ENCODE results near the gene CCNK. TPM values are rescaled to one million over a fixed set of nuclear protein-coding genes. Genes with fewer than 3 reads are reported as not detected.

Gene CCNK
- total and polyA plus RNA-seq, 5 donors, result 12.2 to 36.5 (median 30.9) TPM

DNA sequence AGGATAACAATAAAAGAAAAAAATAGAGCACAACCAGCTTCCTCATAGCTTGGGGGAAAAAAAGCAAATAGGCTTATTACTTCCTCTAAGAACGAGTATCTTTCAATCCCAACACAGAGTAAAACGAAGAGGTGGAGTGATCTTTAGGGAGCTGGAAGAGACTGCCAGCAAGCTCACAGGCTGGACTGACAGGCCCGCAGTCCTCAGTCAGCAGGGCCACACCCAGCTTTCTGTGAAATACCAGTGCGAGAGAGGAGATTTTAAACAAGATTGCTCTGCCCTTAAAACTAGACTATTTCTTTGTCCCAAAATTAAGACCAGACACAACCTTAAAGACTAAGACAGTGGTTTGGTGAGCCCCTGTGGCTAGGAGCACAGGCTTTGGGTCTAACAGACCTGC is 33.5 kb upstream of the CCNK start:
- Histone ChIP-seq H3K4me3 (ENCODE audit: low read length) (no peak overlapping the region), H3K9me3 (ENCODE audit: control insufficient read depth, low read length) (no peaks in the 10 kb centered on the region), H3K27ac (ENCODE audit: low read length) (no peak overlapping the region), H3K4me1 (ENCODE audit: control insufficient read depth, insufficient read depth, low read length) (no peaks in the 10 kb centered on the region), H3K27me3 (ENCODE audit: control insufficient read depth, insufficient read depth) (no peaks in the 10 kb centered on the region)
- intact Hi-C loops (cut with DNase I), result no loop called here
- no peak for ATAC-seq
- no peak for DNase-seq
- 85% methylated on average over 4 of the region's 4 CpGs for WGBS

DNA sequence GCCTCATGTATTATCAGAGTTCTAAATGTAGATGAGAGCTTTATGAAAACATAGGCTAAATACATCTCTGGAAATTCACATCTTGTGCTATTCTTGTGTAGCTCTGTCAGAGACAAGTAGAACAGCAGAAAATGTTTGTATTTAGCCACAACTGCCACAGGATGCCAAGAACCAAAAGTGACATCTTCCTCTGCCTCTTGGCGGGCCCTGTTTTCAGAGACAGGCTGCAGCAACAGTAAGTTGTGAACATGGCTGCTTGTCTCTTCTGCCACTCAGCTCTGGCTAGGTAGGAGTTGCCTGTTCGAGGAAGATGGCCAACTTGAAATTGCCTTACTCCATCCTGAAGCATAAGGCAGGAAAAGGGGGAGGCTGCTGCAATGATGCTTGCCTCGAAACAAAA is 30.9 kb upstream of the CCNK start:
- Histone ChIP-seq H3K27ac (ENCODE audit: low read length) (no peak overlapping the region), H3K4me1 (ENCODE audit: control insufficient read depth, insufficient read depth, low read length) (no peaks in the 10 kb centered on the region), H3K27me3 (ENCODE audit: control insufficient read depth, insufficient read depth) (no peaks in the 10 kb centered on the region), H3K9me3 (ENCODE audit: control insufficient read depth, low read length) (no peaks in the 10 kb centered on the region), H3K4me3 (ENCODE audit: low read length) (no peak overlapping the region)
- intact Hi-C loops (cut with DNase I), result no loop called here
- 84% methylated on average over 3 of the region's 3 CpGs for WGBS
- DNase-seq (no peak), ATAC-seq (no peak)

DNA sequence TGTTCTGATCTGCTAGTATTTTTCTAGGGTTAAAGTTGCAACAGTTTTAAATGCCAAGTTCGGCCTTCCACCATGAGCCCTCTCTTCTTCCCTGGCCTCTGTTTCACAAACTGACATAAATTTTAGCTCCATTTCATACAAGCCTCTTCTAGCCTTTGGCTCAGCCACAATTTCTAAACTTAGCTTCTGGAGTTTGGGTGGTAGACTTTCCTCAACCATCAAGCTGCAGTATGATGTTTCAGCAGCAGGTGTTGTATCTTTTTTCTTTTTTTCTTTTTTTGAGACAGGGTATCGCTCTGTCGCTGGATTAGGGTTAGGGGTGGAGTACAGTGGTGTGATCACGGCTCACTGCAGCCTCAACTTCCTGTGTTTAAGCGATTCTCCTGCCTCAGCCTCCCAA is 30.0 kb upstream of the CCNK start:
- H3K9me3 ChIP-seq (ENCODE audit: control insufficient read depth, low read length), result no peaks in the 10 kb centered on the region
- intact Hi-C loops (cut with DNase I), result no loop called here
- ATAC-seq (no peak), DNase-seq (no peak)
- no peaks in the 10 kb centered on the region for H3K4me1 ChIP-seq (ENCODE audit: control insufficient read depth, insufficient read depth, low read length)
- whole genome bisulfite sequencing, result 94% methylated on average over 5 of the region's 5 CpGs
- H3K27ac ChIP-seq (ENCODE audit: low read length), result no peak overlapping the region
- H3K27me3 ChIP-seq (ENCODE audit: control insufficient read depth, insufficient read depth), result no peaks in the 10 kb centered on the region
- no peak overlapping the region for H3K4me3 ChIP-seq (ENCODE audit: low read length)

DNA sequence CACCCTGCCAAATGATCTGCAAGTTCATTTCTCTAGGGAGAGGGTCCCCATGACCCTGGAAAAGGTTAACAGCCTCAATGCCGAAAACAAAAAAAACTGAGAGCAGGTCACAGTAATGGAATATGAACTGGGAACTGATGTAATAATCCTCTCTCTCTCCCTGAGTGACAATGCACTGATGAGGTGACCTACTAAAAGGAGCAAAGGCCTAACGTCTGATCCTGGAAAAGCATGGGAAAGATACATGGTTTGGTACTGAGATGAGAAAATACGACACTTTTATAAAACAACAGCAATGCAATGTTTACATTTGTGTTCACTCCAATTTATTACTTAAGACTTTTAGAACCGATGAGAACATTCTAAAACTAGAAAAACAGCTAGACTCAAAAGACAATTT is 28.2 kb upstream of the CCNK start:
- WGBS, result 80% methylated on average over 4 of the region's 4 CpGs
- intact Hi-C loops (cut with DNase I), result no loop called here
- ATAC-seq, result no peak

DNA sequence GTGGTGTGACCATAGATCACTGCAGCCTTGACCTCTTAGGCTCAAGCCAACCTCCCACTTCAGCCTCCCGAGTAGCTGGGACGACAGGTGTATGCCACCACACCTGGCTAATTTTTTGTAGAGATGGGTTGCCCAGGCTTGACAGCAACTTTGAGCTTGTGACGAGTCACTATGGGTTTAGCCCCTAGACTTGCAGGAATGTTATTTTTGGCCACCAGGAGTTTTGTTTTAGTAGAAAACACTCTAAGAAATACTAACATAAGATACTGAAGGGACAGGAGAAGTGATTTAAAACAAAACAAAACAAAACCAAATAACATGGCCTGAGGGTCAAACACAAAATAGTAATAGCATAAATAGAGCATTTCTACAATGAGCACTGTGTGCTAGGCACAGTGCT is 27.0 kb upstream of the CCNK start:
- Histone ChIP-seq H3K27me3 (ENCODE audit: control insufficient read depth, insufficient read depth) (no peaks in the 10 kb centered on the region), H3K4me3 (ENCODE audit: low read length) (no peak overlapping the region), H3K9me3 (ENCODE audit: control insufficient read depth, low read length) (no peaks in the 10 kb centered on the region), H3K4me1 (ENCODE audit: control insufficient read depth, insufficient read depth, low read length) (no peaks in the 10 kb centered on the region), H3K27ac (ENCODE audit: low read length) (no peak overlapping the region)
- ATAC-seq (no peak), DNase-seq (no peak)
- intact Hi-C loops (cut with DNase I), result no loop called here
- WGBS, result 95% methylated on average over 3 of the region's 3 CpGs

More for the DNA sequence above, 28.2 kb upstream of the CCNK start:
- Histone ChIP-seq H3K27me3 (ENCODE audit: control insufficient read depth, insufficient read depth) (no peaks in the 10 kb centered on the region), H3K4me1 (ENCODE audit: control insufficient read depth, insufficient read depth, low read length) (no peaks in the 10 kb centered on the region), H3K4me3 (ENCODE audit: low read length) (no peak overlapping the region), H3K27ac (ENCODE audit: low read length) (no peak overlapping the region), H3K9me3 (ENCODE audit: control insufficient read depth, low read length) (no peaks in the 10 kb centered on the region)
- DNase-seq, result no peak

DNA sequence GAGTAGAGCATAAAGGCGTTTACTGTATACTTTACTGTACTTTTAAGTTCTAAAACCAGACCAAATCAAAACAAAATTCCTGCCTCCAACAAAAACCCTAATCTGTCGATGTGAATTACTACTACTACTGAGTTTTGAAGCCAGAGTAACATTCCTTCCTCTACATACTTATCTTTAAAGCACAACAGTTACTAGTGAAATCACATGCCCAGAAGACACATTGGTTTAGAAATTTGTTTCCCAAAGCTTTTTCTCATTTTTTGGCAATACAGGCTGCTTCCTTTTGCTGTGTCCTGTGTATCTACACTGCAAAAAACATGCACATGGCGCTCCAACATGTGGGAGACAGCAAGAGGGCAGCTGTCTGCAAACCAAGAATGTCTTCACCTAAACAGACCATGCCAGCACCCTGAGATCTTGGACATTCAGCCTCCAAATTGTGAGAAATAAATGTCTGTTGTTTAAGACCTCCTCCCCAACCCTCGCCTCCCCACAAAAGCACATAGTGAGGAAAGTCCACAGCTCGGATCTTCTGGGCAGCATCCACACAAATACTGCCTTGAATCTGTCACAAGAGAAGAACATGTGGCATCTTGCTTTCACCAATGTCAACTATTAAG is 21.6 kb upstream of the CCNK start:
- DNase-seq (no peak), ATAC-seq (no peak)
- intact Hi-C loops (cut with DNase I), result no loop called here
- no peaks in the 10 kb centered on the region for H3K9me3 ChIP-seq (ENCODE audit: control insufficient read depth, low read length)
- H3K27ac ChIP-seq (ENCODE audit: low read length), result no peak overlapping the region
- H3K4me3 ChIP-seq (ENCODE audit: low read length), result no peak overlapping the region
- H3K4me1 ChIP-seq (ENCODE audit: control insufficient read depth, insufficient read depth, low read length), result no peaks in the 10 kb centered on the region
- H3K27me3 ChIP-seq (ENCODE audit: control insufficient read depth, insufficient read depth), result no peaks in the 10 kb centered on the region
- WGBS, result 72% methylated on average over 5 of the region's 5 CpGs

DNA sequence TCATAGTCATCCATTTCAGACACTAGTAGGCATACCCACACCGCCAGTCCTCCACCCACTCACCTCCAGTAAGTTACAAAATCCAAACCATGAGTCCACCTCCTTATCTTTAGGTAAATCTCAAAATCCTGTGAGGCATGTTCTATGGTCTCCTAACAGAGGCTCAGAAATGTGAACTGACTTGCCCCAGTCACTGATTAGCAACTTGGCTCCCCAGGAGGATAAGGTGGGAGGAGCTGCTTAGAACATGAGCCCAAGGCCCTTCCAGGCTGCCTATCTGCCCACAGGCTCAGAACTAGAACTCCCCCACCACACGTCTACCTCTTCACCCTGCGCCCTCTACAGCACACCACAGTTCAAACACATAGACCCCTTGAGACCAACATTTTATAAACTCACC is 20.4 kb upstream of the CCNK start:
- WGBS, result 92% methylated on average over 3 of the region's 3 CpGs
- DNase-seq, result no peak
- H3K27me3 ChIP-seq (ENCODE audit: control insufficient read depth, insufficient read depth), result no peaks in the 10 kb centered on the region
- H3K9me3 ChIP-seq (ENCODE audit: control insufficient read depth, low read length), result no peaks in the 10 kb centered on the region
- no peak for ATAC-seq
- intact Hi-C loops (cut with DNase I), result no loop called here
- H3K4me3 ChIP-seq (ENCODE audit: low read length), result no peak overlapping the region
- no peak overlapping the region for H3K27ac ChIP-seq (ENCODE audit: low read length)
- H3K4me1 ChIP-seq (ENCODE audit: control insufficient read depth, insufficient read depth, low read length), result no peaks in the 10 kb centered on the region

DNA sequence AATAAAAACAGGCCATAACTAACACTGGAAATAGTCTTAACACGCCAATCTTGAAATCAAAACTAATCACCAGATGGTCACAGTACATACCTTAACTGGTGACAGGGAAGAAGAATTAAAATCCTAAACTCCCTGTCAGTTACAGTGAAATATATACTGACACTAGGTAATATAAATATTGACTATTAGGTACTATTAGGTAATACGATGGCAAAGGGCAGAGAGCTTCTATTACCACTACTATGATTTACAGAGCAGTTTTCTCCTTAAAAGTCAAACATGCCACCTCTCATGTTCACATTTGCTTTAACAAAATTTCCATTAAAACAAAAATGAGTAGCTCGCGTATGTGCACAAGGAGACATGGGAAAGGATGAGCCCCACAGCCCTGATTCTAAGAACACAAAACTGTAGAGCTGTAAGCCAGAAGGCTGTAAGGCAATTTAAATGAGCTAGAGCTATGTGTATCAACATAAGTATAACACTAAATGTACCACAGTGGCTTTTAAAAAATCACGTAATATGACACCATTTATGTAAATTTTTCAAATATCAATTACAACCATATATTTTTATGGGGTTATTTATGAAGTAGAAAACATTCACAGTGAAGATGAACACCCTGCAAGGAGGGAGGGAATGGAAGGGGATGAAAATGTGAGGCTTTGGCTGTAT is 19.7 kb upstream of the CCNK start:
- Histone ChIP-seq H3K9me3 (ENCODE audit: control insufficient read depth, low read length) (no peaks in the 10 kb centered on the region), H3K27me3 (ENCODE audit: control insufficient read depth, insufficient read depth) (no peaks in the 10 kb centered on the region), H3K4me1 (ENCODE audit: control insufficient read depth, insufficient read depth, low read length) (no peaks in the 10 kb centered on the region), H3K4me3 (ENCODE audit: low read length) (no peak overlapping the region), H3K27ac (ENCODE audit: low read length) (no peak overlapping the region)
- intact Hi-C loops (cut with DNase I), result no loop called here
- ATAC-seq (no peak), DNase-seq (no peak)
- WGBS, result 87% methylated on average over 5 of the region's 5 CpGs

DNA sequence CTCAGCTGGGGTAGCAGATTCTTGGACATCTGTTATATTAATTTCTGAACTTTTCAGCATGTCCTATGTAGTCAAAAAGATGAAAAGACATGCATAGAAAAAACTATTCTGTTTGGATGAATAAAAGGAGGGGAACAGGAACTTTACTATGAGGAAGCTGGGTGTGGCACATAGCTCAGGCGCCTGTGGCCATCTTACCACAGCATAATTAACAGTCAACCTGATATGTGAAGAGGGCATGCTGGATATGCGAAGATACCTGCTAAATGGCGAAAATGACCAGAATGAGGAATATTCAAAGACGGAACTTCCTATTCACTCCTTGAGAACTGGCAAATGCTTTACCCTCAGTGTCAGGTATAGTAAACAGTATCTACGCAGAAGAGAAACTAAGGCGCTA is 19.0 kb upstream of the CCNK start:
- 78% methylated on average over 6 of the region's 6 CpGs for WGBS
- intact Hi-C loops (cut with DNase I), result no loop called here
- H3K27me3 ChIP-seq (ENCODE audit: control insufficient read depth, insufficient read depth), result no peaks in the 10 kb centered on the region
- DNase-seq, result no peak
- no peak for ATAC-seq
- no peak overlapping the region for H3K4me3 ChIP-seq (ENCODE audit: low read length)
- H3K9me3 ChIP-seq (ENCODE audit: control insufficient read depth, low read length), result no peaks in the 10 kb centered on the region
- peaks cover under 1% of the 10 kb centered on the region for H3K4me1 ChIP-seq (ENCODE audit: control insufficient read depth, insufficient read depth, low read length)
- H3K27ac ChIP-seq (ENCODE audit: low read length), result no peak overlapping the region

DNA sequence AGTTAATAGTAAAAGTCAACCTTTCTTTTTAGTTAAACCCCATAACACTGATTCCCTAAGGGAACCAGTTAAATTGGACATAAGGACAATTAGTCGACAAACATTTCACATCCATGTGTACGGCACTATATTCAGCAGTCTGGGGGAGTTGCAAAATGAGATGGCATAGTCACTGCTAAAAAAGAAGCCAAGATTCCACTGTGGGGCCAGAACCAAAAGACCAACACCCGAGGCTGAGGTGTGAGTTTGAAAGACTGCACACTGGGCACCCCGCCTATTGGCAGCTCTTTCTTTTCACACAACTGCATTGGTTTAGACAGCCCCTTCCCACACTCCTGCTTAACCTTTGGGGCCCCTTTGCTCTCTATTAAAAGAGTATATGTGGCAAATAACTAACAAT is 17.2 kb upstream of the CCNK start:
- peaks cover 11% of the 10 kb centered on the region for H3K4me1 ChIP-seq (ENCODE audit: control insufficient read depth, insufficient read depth, low read length)
- no peaks in the 10 kb centered on the region for H3K27me3 ChIP-seq (ENCODE audit: control insufficient read depth, insufficient read depth)
- 74% methylated on average over 4 of the region's 4 CpGs for WGBS
- intact Hi-C loops (cut with DNase I), result no loop called here
- H3K9me3 ChIP-seq (ENCODE audit: control insufficient read depth, low read length), result no peaks in the 10 kb centered on the region
- no peak overlapping the region for H3K4me3 ChIP-seq (ENCODE audit: low read length)
- ATAC-seq (peak; percentile 6 to 34), DNase-seq (no peak)
- peak overlapping the region; percentile 2 for H3K27ac ChIP-seq (ENCODE audit: low read length)

DNA sequence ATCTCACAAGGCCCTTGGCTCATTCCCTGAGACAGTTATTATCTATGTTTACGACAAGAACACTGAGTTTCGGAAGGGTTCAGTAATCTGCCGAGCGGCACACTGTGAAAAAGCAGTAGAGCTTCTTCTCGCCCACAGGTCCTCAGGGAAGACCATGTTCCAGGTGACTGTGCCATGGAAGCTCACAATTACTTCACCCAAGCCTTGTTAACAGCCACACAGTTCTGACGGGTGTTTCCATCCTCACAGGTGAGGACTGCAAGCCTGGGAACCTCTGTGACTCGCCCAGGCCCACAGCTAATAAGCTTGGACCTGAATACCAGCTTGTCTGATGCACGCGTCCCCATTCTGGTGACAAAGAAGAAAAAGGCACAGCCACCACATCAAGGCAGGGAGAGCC is 15.9 kb upstream of the CCNK start:
- intact Hi-C loops (cut with DNase I), result no loop called here
- H3K4me3 ChIP-seq (ENCODE audit: low read length), result no peak overlapping the region
- H3K9me3 ChIP-seq (ENCODE audit: control insufficient read depth, low read length), result no peaks in the 10 kb centered on the region
- peaks cover 11% of the 10 kb centered on the region for H3K4me1 ChIP-seq (ENCODE audit: control insufficient read depth, insufficient read depth, low read length)
- DNase-seq (peak in 1 of 3 donors; percentile 30), ATAC-seq (no peak)
- WGBS, result 92% methylated on average over 9 of the region's 9 CpGs
- no peaks in the 10 kb centered on the region for H3K27me3 ChIP-seq (ENCODE audit: control insufficient read depth, insufficient read depth)
- H3K27ac ChIP-seq (ENCODE audit: low read length), result no peak overlapping the region

DNA sequence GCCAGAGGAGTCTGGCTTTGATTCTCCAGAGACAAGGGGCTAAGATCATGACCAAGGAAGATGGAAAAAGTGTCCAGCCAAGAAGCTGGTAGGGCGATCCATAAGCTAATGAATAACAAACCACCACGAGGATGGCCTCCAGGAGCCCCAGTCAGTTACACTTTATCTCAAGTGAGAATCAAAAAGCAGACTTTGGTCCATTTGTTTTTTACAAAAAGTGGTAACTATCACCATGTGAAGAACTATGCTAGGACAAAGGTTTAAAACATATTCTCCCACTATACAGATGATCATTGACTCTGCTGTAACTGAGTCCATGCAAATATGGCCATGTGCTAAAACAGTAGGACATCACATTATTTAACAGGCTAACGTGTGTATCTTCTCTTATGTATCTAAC is 14.5 kb upstream of the CCNK start:
- Histone ChIP-seq H3K4me3 (ENCODE audit: low read length) (no peak overlapping the region), H3K4me1 (ENCODE audit: control insufficient read depth, insufficient read depth, low read length) (peaks cover 11% of the 10 kb centered on the region), H3K27ac (ENCODE audit: low read length) (no peak overlapping the region), H3K27me3 (ENCODE audit: control insufficient read depth, insufficient read depth) (no peaks in the 10 kb centered on the region), H3K9me3 (ENCODE audit: control insufficient read depth, low read length) (no peaks in the 10 kb centered on the region)
- intact Hi-C loops (cut with DNase I), result no loop called here
- no peak for ATAC-seq
- 89% methylated on average over 3 of the region's 3 CpGs for WGBS
- no peak for DNase-seq
